SU-DHL-6 (cell line): ENCODE results near the gene KCNIP4.

Experiments
- H2AFZ ChIP-seq: fragments of 200-600 bp; sonication (generic); 2 replicates; pipeline ENCODE4 v1.6.1; 2014; ENCODE audit warnings: low read depth, mild to moderate bottlenecking, moderate library complexity, mixed read lengths, antibody characterized with exemption, low read length; ENCODE audit not compliant: severe bottlenecking
- H3F3A ChIP-seq: fragments of 200-600 bp; shearing (Covaris generic); 2 replicates; pipeline ENCODE4 v1.6.0; 2016; ENCODE audit warnings: antibody characterized with exemption, mild to moderate bottlenecking; ENCODE audit not compliant: insufficient read depth
- H3K27ac ChIP-seq: fragments of 200-600 bp; sonication (generic); 2 replicates; pipeline ENCODE4 v1.5.1; 2016; ENCODE audit warnings: low read depth, mild to moderate bottlenecking, low read length, moderate library complexity, mixed read lengths
- H3K27me3 ChIP-seq: fragments of 200-600 bp; sonication (generic), shearing (Covaris generic); 2 replicates; pipeline ENCODE4 v1.6.0; 2014; ENCODE audit warnings: mild to moderate bottlenecking, low read length
- H3K36me3 ChIP-seq: fragments of 200-600 bp; sonication (generic); 2 replicates; pipeline ENCODE4 v1.6.1; 2014; ENCODE audit warnings: mild to moderate bottlenecking, low read length, mixed read lengths
- H3K4me2 ChIP-seq: fragments of 300-600, 200-600 bp; shearing (Covaris generic), sonication (generic); 2 replicates; pipeline ENCODE4 v1.6.0; 2014; ENCODE audit warnings: low read length, low read depth, mild to moderate bottlenecking; ENCODE audit not compliant: poor library complexity, severe bottlenecking
- H3K4me3 ChIP-seq: fragments of 200-600 bp; sonication (generic); 2 replicates; pipeline ENCODE4 v1.5.1; 2014; ENCODE audit warnings: antibody characterized with exemption, low read length, mild to moderate bottlenecking, mixed read lengths; ENCODE audit not compliant: insufficient read depth, poor library complexity, severe bottlenecking
- H3K79me2 ChIP-seq: fragments of 200-600 bp; sonication (generic); 2 replicates; pipeline ENCODE4 v1.6.1; 2014; ENCODE audit warnings: mild to moderate bottlenecking, low read length, moderate library complexity; ENCODE audit not compliant: insufficient read depth
- H3K9ac ChIP-seq: fragments of 200-600 bp; sonication (generic); 2 replicates; pipeline ENCODE4 v1.7.0; 2014; ENCODE audit warnings: mild to moderate bottlenecking, low read length
- H3K9me2 ChIP-seq: fragments of 200-600 bp; sonication (generic); replicated peaks from 2 replicates; pipeline ENCODE4 v1.6.1; 2014; ENCODE audit warnings: low read length; ENCODE audit not compliant: insufficient read depth
- H3K9me3 ChIP-seq: fragments of 200-600 bp; sonication (generic); 2 replicates; pipeline ENCODE4 v1.6.1; 2014; ENCODE audit warnings: low read length, mixed read lengths; ENCODE audit not compliant: insufficient read depth
- H4K20me1 ChIP-seq: fragments of 200-600 bp; sonication (generic); 2 replicates; pipeline ENCODE4 v1.6.1; 2014; ENCODE audit warnings: low read depth, mild to moderate bottlenecking, antibody characterized with exemption, low read length, moderate library complexity, mixed read lengths
- EZH2phosphoT487 ChIP-seq: fragments of 200-600 bp; sonication (generic), shearing (Covaris generic); conservative IDR thresholded peaks from 2 replicates; pipeline ENCODE4 v1.6.1; 2018; ENCODE audit warnings: mild to moderate bottlenecking, antibody characterized with exemption, low read length, moderate library complexity, mixed read lengths
- TF ChIP-seq, protein P1 (sequence below): fragments of 200-600 bp; sonication (generic); IDR thresholded peaks from one replicate; pipeline ENCODE4 v1.5.1; 2017; ENCODE audit warnings: antibody characterized with exemption, mild to moderate bottlenecking, low read length, moderate library complexity; ENCODE audit not compliant: insufficient read depth, poor library complexity, severe bottlenecking

KCNIP4 gene

GRCh38 chr4:20681271-20681670 lies 1267.3 kb downstream of the KCNIP4 start:
- Histone ChIP-seq H3K4me3 (no peak overlapping the region), H3K79me2 (no peaks in the 10 kb centered on the region), H4K20me1 (no peaks in the 10 kb centered on the region), H3K9me2 (no peaks in the 10 kb centered on the region), H3K27ac (no peak overlapping the region), H3K27me3 (no peaks in the 10 kb centered on the region), H3K9me3 (no peaks in the 10 kb centered on the region), H2AFZ (no peak overlapping the region), H3K9ac (no peak overlapping the region), H3K4me2 (no peak overlapping the region), H3K36me3 (no peaks in the 10 kb centered on the region), H3F3A (no peaks in the 10 kb centered on the region)
- no peak for TF ChIP-seq EZH2phosphoT487
- TF ChIP-seq, protein P1, sequence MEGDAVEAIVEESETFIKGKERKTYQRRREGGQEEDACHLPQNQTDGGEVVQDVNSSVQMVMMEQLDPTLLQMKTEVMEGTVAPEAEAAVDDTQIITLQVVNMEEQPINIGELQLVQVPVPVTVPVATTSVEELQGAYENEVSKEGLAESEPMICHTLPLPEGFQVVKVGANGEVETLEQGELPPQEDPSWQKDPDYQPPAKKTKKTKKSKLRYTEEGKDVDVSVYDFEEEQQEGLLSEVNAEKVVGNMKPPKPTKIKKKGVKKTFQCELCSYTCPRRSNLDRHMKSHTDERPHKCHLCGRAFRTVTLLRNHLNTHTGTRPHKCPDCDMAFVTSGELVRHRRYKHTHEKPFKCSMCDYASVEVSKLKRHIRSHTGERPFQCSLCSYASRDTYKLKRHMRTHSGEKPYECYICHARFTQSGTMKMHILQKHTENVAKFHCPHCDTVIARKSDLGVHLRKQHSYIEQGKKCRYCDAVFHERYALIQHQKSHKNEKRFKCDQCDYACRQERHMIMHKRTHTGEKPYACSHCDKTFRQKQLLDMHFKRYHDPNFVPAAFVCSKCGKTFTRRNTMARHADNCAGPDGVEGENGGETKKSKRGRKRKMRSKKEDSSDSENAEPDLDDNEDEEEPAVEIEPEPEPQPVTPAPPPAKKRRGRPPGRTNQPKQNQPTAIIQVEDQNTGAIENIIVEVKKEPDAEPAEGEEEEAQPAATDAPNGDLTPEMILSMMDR: no peak

DNA sequence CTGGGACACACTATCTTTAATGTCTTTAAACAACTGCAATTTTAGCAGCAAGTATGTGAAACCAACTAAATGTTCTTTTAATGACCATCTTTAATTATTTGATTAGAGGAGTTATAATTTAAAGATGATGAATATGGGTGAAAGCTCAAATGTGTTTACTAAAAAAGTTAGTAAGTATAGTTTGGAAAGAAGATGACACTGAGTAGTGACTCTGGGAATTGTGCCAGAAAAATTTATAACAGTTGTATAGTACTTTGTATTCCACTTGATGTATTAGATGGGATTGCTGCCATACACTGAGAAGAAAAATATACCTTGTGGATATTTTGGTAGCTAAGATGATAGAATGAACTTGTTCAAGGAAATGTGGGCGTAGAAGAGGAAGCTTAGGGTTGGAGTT lies 1267.8 kb downstream of the KCNIP4 start:
- TF ChIP-seq, protein P1: no peak
- no peak for TF ChIP-seq EZH2phosphoT487
- H3K9me3 ChIP-seq: no peaks in the 10 kb centered on the region
- no peak overlapping the region for H3K4me2 ChIP-seq
- no peak overlapping the region for H2AFZ ChIP-seq
- no peaks in the 10 kb centered on the region for H3K79me2 ChIP-seq
- H3K9me2 ChIP-seq: no peaks in the 10 kb centered on the region
- H4K20me1 ChIP-seq: no peaks in the 10 kb centered on the region
- no peak overlapping the region for H3K27ac ChIP-seq
- no peak overlapping the region for H3K9ac ChIP-seq
- no peaks in the 10 kb centered on the region for H3K27me3 ChIP-seq
- no peaks in the 10 kb centered on the region for H3F3A ChIP-seq
- no peak overlapping the region for H3K4me3 ChIP-seq
- H3K36me3 ChIP-seq: no peaks in the 10 kb centered on the region

GRCh38 chr4:20679951-20680350 lies 1268.6 kb downstream of the KCNIP4 start:
- H3K79me2 ChIP-seq: no peaks in the 10 kb centered on the region

More at GRCh38 chr4:20679951-20680350, 1268.6 kb downstream of the KCNIP4 start:
- H3K9ac ChIP-seq: no peak overlapping the region
- H3K27ac ChIP-seq: no peak overlapping the region
- no peaks in the 10 kb centered on the region for H3F3A ChIP-seq
- no peaks in the 10 kb centered on the region for H3K9me3 ChIP-seq
- no peak for TF ChIP-seq EZH2phosphoT487
- TF ChIP-seq, protein P1: no peak
- H3K4me2 ChIP-seq: no peak overlapping the region
- H2AFZ ChIP-seq: no peak overlapping the region
- H3K9me2 ChIP-seq: no peaks in the 10 kb centered on the region
- no peaks in the 10 kb centered on the region for H3K36me3 ChIP-seq
- H3K27me3 ChIP-seq: no peaks in the 10 kb centered on the region
- no peak overlapping the region for H3K4me3 ChIP-seq
- H4K20me1 ChIP-seq: no peaks in the 10 kb centered on the region
